Activated T-cell treated with anti-CD3 and anti-CD28 coated beads, Interleukin-2, amount 50 U/mL, for 72 hours (primary cell): ENCODE measurements around the gene SDC1. TPM values are rescaled to one million over a fixed set of nuclear protein-coding genes. Genes with fewer than 3 reads are reported as not detected.
A peak's percentile ranks its signal among the peaks of the same experiment; 100 is the strongest.

ENCODE experiments used
- ATAC-seq, 2 donors: fragments of 150-1000 bp; cut with Tn5 transposase; replicated peaks in 1 of 2; 2 replicates each; pipeline ENCODE4 v1.10.0; 2021; ENCODE audit warnings: moderate library complexity in 2 of 2, mild to moderate bottlenecking in 1 of 2
- DNase-seq, 2 donors: peaks; one replicate each; pipeline ENCODE4 v3.0.0; 2021 to 2022; ENCODE audit warnings: mixed read lengths in 1 of 2
- H3K27ac Mint-ChIP-seq: one replicate; pipeline ENCODE4 v1.8.0; 2022; ENCODE audit warnings: mild to moderate bottlenecking, moderate library complexity, mixed read lengths
- H3K27me3 Mint-ChIP-seq: one replicate; pipeline ENCODE4 v1.8.0; 2022; ENCODE audit warnings: low read depth, mixed read lengths
- H3K36me3 Mint-ChIP-seq, 2 donors: one replicate each; pipeline ENCODE4 v1.8.0; 2022; ENCODE audit warnings: mixed read lengths in 2 of 2, mild to moderate bottlenecking in 1 of 2; ENCODE audit not compliant: insufficient read depth in 2 of 2
- H3K4me1 Mint-ChIP-seq: one replicate; pipeline ENCODE4 v1.8.0; 2022; ENCODE audit warnings: low read depth, mixed read lengths
- H3K4me3 Mint-ChIP-seq, 2 donors: one replicate each; pipeline ENCODE4 v1.8.0; 2022; ENCODE audit warnings: mild to moderate bottlenecking in 2 of 2, mixed read lengths in 2 of 2, moderate library complexity in 2 of 2
- H3K9me3 Mint-ChIP-seq, 2 donors: one replicate each; pipeline ENCODE4 v1.8.0; 2022; ENCODE audit warnings: mixed read lengths in 2 of 2
- total RNA-seq, 2 donors: library from RNA; stranded (reverse); gene quantifications; one replicate each; pipeline ENCODE4 v1.2.3, GENCODE V29; 2022

The SDC1 gene
- total RNA-seq, 2 donors from 2014 or later: 0.16 to 0.38 TPM

DNA sequence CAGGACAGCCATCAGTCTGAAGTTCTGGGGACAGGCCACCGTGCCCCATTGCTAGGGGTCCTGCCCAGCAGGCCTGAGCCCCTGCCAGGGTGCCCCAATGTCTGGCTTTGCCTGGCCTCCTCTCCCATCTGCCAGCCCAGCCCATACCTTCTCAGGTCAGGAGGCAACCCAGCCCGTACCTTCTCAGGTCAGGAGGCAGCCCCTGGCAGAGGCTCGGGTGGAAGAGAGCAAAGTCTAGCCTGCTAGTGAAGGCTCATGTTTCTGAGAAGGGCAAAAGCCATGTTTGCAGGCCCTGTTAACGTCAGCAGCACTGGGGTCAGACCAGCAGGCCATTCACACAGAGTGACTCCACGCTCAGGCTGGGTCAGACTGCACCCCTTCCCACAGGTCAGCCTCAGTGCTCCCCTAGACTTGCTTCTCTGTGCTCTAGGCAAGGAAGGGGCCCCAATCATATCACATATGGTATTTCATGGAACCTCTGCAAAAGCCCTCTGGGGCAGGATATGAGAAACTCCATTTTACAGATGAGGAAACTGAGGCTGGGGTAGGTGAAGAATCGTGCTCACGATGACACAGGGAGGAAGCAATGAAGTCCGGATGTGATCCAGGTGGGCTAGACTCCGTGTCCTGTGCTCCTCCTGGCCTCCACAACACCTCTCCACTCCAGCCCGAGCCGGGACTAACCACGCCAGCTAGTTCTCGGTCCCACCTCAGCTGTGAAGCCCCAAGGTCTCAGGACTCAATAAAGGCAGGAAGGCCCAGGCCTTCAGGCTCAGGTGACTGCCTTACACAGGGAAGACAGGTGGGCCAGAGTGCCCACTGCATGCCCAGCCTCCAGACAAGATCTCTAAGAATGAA is 9.5 kb downstream of the SDC1 start:
- H3K27me3 Mint-ChIP-seq: peaks cover 21% of the 10 kb centered on the region
- H3K9me3 Mint-ChIP-seq: no peaks in the 10 kb centered on the region
- H3K27ac Mint-ChIP-seq: no peak overlapping the region
- H3K4me1 Mint-ChIP-seq: no peaks in the 10 kb centered on the region
- no peaks in the 10 kb centered on the region for H3K36me3 Mint-ChIP-seq
- ATAC-seq (no peak), DNase-seq (no peak)
- no peak overlapping the region for H3K4me3 Mint-ChIP-seq

DNA sequence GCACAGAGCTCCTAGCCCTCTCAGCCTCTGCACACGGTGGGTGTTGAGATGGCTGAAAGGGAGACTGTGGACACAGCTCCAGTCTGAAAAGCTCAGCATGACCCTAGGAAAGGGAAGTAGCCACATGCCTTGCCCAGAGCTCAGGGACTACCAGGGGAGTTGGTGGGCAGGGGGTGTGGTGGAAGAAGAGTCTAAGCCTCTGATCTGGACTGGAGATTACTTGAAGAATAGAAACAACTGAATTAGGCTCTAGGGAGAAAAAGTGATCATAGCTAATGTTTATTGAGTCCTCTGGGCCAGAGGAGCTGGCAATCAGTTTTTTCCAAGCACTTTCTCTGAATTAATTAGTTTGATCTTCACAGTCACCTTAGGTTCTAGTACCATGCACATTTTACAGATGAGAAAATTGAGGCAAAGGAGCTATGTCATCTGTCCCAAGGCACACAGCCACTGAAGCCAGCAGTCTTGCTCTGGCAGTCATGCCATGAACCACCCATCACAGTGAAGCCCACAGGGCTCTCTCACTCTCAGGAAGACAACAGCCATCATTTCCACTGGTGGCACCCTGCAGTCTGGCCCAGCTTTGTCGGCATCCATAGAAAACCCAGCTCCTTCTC is 10.3 kb downstream of the SDC1 start:
- no peak overlapping the region for H3K27ac Mint-ChIP-seq
- H3K4me3 Mint-ChIP-seq: no peak overlapping the region
- DNase-seq (no peak), ATAC-seq (no peak)
- no peaks in the 10 kb centered on the region for H3K36me3 Mint-ChIP-seq
- H3K27me3 Mint-ChIP-seq: peaks cover 14% of the 10 kb centered on the region
- no peaks in the 10 kb centered on the region for H3K9me3 Mint-ChIP-seq
- H3K4me1 Mint-ChIP-seq: no peaks in the 10 kb centered on the region

DNA sequence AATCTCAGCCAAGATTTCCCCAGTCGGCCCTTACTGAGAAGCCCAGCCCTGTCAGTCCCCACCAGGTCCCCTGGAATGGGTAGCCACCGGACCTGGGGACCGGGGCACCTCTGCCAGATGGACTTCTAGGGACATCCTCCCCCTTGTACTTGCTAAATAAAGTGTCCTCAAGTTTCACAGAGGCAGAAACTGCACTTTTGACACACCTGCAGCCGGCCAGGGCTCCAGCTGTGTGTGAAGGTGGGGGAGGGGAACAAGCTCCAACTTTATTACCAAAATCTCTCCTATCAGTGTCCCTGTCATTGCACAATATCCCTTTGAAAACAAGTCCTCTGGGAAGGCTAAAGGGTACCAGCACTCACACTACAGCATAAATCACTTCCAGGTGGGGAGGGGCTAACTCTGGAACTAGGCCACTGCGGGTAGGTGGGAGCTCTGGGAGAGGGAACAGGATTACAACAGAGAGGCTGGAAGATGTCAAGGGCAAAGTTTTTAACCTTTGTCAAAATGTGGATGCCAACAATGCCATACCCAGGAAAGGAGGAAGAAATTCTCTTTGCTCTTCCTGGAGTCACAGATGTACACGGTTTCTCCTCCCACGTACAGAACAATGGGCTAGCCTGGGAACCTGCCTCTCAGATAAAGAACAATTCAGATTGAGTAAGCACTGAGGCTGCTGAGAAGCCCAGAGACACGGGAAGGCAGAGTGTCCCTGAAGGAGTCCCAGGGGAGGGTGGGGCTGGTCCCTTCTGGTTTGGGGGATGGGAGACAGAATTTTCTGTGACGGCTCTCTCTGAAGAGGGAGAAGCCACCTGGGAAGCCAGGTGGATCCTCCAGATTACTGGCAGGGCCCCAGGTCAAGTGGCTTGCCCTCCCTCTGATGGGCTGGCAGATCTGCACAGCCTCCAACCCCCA is 11.0 kb downstream of the SDC1 start:
- Mint-ChIP-seq H3K4me3 (no peak overlapping the region), H3K9me3 (no peaks in the 10 kb centered on the region), H3K27ac (no peak overlapping the region), H3K4me1 (no peaks in the 10 kb centered on the region), H3K36me3 (no peaks in the 10 kb centered on the region), H3K27me3 (peaks cover 8% of the 10 kb centered on the region)
- no peak for DNase-seq
- no peak for ATAC-seq

DNA sequence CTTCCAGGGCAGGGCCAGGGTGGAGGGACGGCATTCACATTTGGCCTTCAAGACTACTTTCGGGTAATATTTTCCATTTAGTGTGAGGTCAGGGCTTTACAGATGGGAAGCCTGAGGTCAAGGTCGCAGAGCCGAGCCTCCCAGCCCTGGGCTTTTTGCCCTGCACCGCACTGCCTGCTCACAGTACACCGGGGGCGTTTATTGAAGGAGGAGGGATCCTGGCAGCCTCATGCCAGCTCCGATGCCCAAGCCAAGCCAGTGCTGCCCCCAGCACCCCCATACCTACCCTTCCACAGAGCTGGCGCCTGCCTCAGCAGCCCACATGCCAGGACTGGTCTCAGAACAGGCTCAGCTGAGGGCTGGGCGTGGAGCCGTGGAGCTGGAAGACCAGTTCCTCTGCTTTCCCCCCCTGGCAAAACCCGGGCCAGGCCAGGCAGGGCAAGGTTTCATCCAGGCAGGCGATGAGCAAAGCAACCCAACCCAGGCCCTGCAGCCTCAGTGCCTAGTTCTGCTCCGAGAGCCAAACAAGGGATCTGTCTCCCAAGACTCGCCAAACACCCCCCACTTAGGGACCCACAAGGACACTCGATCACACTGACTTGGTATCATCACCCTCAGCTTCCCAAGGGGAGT is 11.9 kb downstream of the SDC1 start:
- ATAC-seq: no peak
- no peak overlapping the region for H3K27ac Mint-ChIP-seq

DNA sequence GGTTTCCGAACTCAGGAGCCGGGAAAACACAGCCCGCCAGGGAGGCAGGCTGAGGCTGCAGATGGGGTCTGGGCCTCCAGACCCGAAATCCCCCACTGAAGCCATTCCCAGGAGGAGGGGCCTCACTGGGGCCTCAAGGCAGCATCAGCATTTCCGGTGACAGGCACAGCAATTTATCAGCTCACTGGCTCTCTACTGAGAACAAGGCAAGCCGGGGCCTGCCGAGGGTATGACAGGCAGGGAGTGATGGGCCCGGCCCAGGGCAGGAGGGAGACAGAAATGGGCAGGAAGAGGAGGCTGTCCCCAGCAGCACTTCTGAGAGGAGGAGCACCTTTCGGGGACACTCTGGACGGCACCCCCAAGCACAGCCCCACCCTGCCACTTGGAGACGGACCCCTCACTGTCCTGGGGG is 12.5 kb downstream of the SDC1 start:
- Mint-ChIP-seq H3K36me3 (no peaks in the 10 kb centered on the region), H3K4me3 (no peak overlapping the region), H3K9me3 (no peaks in the 10 kb centered on the region), H3K4me1 (no peaks in the 10 kb centered on the region), H3K27ac (no peak overlapping the region), H3K27me3 (no peaks in the 10 kb centered on the region)
- ATAC-seq (peak in 1 of 2 donors; percentile 26), DNase-seq (no peak)

More for the DNA sequence above, 11.9 kb downstream of the SDC1 start:
- Mint-ChIP-seq H3K4me3 (no peak overlapping the region), H3K27me3 (no peaks in the 10 kb centered on the region), H3K9me3 (no peaks in the 10 kb centered on the region), H3K36me3 (no peaks in the 10 kb centered on the region), H3K4me1 (no peaks in the 10 kb centered on the region)
- DNase-seq: no peak

DNA sequence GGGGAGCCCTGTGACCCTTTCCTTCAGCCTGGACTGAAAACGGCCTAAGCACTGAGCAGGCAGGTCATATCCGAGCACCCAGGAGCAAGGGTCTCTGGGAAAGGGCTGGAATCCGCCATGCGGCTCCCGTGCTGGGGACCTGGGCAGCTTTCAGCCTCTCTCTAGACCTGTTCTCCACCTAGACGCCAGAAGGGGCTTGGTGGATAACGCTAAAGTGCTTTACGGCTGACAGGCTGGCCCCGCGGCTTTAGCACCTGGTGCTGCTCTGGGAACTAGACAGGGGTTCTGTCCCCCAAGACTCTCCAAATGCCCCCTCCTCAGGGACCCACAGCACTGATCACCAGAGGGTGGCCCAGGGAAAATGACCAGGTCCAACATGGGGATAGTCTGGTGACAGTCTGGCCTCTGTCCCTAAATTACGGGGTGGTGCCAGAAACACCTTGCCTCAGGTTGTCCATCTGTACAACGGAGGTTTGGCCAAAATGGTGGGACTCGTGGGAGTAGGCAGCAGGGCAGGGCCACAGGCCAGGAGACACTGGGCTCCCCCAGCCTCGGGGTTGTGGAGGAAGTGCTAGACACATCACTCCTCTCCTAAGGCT is 13.0 kb downstream of the SDC1 start:
- Mint-ChIP-seq H3K4me1 (no peaks in the 10 kb centered on the region), H3K36me3 (no peaks in the 10 kb centered on the region), H3K4me3 (no peak overlapping the region), H3K9me3 (no peaks in the 10 kb centered on the region), H3K27me3 (no peaks in the 10 kb centered on the region), H3K27ac (no peak overlapping the region)
- DNase-seq: no peak
- ATAC-seq: no peak

DNA sequence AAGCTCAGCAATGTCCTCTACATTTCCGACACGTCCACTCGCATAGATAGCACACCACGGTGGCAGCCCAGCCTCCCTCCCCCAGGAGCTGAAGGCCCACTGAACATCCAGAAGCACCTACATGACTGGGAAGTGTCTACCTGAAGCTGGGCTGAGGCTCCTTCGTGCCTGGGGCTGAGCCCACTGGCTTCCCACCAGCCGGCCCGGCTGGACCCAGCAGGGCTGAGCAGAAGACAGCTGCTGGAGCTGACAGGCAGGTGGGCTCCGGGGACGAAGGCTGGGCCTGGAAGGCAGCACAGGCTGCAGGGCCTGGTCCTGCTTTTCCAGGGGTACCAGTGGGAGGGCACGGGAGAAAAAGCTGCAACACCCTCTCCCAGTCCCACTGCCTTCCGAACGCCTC is 13.5 kb downstream of the SDC1 start:
- ATAC-seq: no peak
- no peak for DNase-seq
- Mint-ChIP-seq H3K4me3 (no peak overlapping the region), H3K36me3 (no peaks in the 10 kb centered on the region), H3K27me3 (no peaks in the 10 kb centered on the region), H3K27ac (no peak overlapping the region), H3K4me1 (no peaks in the 10 kb centered on the region), H3K9me3 (no peaks in the 10 kb centered on the region)

DNA sequence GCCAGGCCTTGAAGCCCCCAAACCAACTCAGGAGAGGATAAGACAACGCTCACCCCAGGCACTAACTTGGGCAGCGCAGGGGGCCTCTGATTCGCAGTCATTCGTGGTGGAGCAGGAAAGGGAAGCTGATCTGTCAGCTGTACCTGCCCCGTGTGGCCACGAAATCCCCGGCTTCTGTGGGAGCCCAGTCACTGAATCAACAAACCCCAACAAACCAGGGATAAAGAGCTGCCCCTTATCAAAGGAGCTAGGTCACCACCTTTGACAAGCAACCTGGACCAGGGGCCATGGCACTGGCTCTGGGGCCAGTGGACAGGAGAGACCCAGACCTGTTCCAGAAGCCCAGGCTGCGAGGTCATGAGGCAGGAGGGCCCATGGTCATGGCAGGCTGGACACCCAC is 14.5 kb downstream of the SDC1 start:
- ATAC-seq: no peak
- H3K4me1 Mint-ChIP-seq: no peaks in the 10 kb centered on the region
- no peaks in the 10 kb centered on the region for H3K27me3 Mint-ChIP-seq
- H3K4me3 Mint-ChIP-seq: no peak overlapping the region
- H3K27ac Mint-ChIP-seq: no peak overlapping the region
- no peak for DNase-seq
- H3K9me3 Mint-ChIP-seq: no peaks in the 10 kb centered on the region
- no peaks in the 10 kb centered on the region for H3K36me3 Mint-ChIP-seq

DNA sequence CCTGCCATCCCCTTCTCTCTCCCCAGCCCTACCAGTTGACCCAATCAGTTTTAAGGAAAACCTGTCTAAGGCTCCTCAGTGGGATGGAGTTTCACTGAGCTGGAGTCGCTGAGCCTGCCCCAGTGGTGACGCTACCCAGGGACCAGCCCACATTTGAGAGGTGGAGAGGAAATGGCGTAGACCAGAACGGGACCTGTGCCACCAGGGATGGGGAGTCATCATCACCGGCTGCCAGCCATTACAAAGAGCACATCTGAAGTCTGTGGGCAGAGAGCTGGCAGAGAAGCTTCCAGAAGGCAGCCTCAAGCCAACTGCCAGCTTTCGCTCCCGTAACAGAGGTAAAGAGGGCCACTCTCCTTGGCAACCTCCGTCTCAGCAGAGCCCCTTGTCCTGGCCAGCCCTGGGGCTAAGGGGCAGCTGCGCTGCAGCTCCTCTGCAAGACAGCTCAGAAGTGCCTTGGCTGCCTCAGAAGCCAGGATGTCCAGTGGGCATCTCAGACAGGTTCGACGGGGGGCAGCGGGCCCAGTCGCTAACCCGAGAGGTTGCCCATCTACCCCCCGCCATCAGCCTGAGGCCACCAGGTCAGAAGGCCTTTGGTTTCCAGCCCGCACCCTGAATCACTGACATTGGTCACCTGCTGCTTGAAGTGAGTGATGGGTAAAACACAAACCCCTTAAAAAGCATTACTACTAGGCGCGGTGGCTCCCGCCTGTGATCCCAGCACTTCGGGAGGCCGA is 15.4 kb downstream of the SDC1 start:
- Mint-ChIP-seq H3K36me3 (no peaks in the 10 kb centered on the region), H3K27me3 (no peaks in the 10 kb centered on the region), H3K4me3 (no peak overlapping the region), H3K4me1 (no peaks in the 10 kb centered on the region), H3K27ac (no peak overlapping the region), H3K9me3 (no peaks in the 10 kb centered on the region)
- ATAC-seq: no peak
- no peak for DNase-seq

DNA sequence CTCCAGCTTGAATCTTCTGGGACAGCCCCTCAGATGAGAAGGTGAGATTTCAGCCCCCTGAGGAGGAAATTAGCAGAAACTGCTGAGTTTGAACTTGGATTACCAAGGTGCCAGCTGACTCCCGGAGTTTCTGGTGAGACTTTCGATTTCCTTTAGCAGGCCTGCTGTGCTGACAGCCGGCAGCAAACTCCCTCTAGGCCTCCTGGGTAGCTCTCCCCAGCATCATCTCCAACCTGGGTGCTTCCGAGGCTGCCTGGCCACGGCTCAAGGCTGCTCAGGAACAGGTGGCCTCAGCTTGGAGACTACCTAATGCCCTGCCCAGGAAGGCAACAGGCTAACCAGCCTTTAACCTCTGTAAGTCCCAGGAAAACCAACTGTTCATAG is 16.5 kb downstream of the SDC1 start:
- Mint-ChIP-seq H3K9me3 (no peaks in the 10 kb centered on the region), H3K4me3 (no peak overlapping the region), H3K4me1 (no peaks in the 10 kb centered on the region), H3K36me3 (no peaks in the 10 kb centered on the region), H3K27ac (no peak overlapping the region), H3K27me3 (no peaks in the 10 kb centered on the region)
- no peak for DNase-seq
- no peak for ATAC-seq

DNA sequence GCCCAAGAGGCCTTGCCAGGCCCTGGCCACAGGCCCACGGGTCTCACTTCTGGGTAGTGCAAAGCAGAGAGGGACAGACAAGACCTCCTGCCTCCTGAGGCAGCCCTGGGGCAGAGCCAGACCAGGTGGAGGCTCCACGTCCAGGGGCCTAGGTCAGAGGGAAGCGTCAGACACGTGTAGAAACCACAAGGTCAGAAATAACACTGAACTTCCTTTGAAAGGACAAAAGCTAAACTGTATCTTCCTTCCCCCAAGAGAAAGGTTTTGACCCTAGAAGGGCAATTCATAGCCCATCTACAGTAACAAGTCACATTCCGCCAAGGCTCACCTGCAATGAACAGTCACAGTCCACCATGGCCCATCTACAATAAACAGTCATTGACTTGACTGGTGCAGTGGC is 17.9 kb downstream of the SDC1 start:
- Mint-ChIP-seq H3K27ac (no peak overlapping the region), H3K4me1 (no peaks in the 10 kb centered on the region), H3K27me3 (no peaks in the 10 kb centered on the region), H3K36me3 (no peaks in the 10 kb centered on the region), H3K4me3 (no peak overlapping the region), H3K9me3 (no peaks in the 10 kb centered on the region)
- DNase-seq: no peak
- no peak for ATAC-seq

DNA sequence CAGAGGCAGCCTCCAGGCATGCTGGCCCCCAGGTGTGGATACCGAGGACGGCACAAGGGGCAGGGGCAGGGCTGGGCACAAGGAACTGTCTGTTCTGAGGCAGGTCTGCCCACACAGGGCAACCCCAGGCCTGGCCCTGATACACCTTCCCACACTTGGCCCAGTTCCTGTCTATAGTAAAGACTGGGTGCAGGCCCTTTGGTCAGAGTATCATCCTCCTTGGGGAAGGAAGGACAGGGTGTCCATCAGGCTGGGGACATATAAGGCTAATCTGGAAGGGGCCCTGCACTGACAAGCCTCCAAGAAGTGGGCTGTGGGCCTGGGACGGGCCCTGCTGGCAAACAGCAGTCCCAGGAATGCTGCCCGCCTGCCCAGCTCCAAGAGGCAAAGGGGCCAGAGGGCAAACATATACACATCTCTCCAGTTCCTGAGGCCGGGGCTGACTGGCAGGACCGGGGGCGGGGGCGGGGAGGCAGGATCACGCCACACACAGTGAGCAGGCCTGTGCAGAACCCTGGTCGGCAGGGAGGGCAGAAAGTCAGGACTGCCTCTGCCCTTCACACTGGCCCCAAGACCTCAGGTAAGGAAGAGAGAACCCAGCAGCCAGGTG is 18.9 kb downstream of the SDC1 start:
- no peak overlapping the region for H3K27ac Mint-ChIP-seq
- DNase-seq (no peak), ATAC-seq (no peak)
- H3K36me3 Mint-ChIP-seq: no peaks in the 10 kb centered on the region
- H3K4me3 Mint-ChIP-seq: no peak overlapping the region
- no peaks in the 10 kb centered on the region for H3K27me3 Mint-ChIP-seq
- H3K9me3 Mint-ChIP-seq: no peaks in the 10 kb centered on the region
- H3K4me1 Mint-ChIP-seq: no peaks in the 10 kb centered on the region
